ENCODE results near the gene KIF16B. TPM values are rescaled to one million over a fixed set of nuclear protein-coding genes. Genes with fewer than 3 reads are reported as not detected.

The KIF16B gene
- total RNA-seq, 2 donors from 2014 or later, result 6.9 to 9.8 TPM

DNA sequence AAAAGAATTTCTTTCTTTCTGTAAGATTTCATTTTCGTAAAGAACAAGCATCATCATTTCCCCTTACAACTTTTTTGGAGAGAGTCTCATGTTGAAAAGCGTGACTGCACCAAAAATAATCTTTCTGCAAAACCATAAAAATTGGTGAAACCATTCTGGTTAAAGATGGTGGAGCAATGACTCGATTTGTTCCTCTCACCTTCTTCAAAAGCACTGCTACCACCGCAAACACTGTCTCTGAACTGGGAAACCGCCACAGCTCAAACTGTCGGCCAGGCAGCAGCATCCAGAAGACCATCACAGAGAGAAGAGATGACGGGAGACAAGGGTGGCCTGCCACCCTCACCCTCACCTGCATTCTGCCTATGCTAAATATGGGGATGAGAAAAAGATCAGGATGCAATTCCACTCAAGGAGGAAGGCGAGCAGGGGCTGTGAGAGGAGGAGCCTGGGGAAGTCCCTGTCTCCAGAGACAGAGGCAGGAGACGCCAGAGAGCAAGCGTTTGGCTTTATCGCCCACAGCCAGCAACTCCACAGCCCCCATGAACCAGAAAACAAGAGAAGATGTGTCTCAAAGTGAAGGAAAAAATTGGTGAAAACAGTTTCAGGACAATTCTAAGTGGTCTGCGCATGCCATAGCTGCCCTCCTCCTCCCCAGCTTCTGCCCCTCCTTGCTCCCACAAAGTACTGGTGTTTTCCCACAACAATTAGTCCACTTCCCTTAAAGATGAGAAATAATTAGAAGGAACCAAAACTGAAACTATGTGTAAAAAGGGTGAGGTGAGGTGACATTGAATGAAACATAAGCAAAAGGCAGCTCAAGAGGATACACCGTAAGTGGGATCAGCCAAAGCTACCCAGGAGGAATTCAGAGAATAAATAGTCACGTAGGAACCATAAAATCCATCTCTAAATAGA lies 255.5 kb downstream of the KIF16B start:
- Mint-ChIP-seq H3K27me3 (no peaks in the 10 kb centered on the region), H3K4me3 (no peak overlapping the region), H3K9me3 (no peaks in the 10 kb centered on the region), H3K36me3 (ENCODE audit: low read depth) (peaks cover 24% of the 10 kb centered on the region), H3K27ac (no peak overlapping the region), H3K4me1 (no peaks in the 10 kb centered on the region)
- ATAC-seq (replicated peaks), result no peak

GRCh38 chr20:16316513-16316912 lies 256.7 kb downstream of the KIF16B start:
- H3K36me3 Mint-ChIP-seq (ENCODE audit: low read depth), result peaks cover 32% of the 10 kb centered on the region
- no peaks in the 10 kb centered on the region for H3K4me1 Mint-ChIP-seq
- H3K9me3 Mint-ChIP-seq, result no peaks in the 10 kb centered on the region
- no peak overlapping the region for H3K4me3 Mint-ChIP-seq
- ATAC-seq (replicated peaks), result no peak
- no peak overlapping the region for H3K27ac Mint-ChIP-seq
- H3K27me3 Mint-ChIP-seq, result no peaks in the 10 kb centered on the region

- Mint-ChIP-seq H3K4me1 (no peaks in the 10 kb centered on the region), H3K36me3 (ENCODE audit: low read depth) (peaks cover 48% of the 10 kb centered on the region), H3K27ac (no peak overlapping the region), H3K9me3 (no peaks in the 10 kb centered on the region), H3K4me3 (no peak overlapping the region), H3K27me3 (no peaks in the 10 kb centered on the region)
- ATAC-seq (replicated peaks), result no peak
Observed at GRCh38 chr20:16314748-16315159, 258.5 kb downstream of the KIF16B start.

DNA sequence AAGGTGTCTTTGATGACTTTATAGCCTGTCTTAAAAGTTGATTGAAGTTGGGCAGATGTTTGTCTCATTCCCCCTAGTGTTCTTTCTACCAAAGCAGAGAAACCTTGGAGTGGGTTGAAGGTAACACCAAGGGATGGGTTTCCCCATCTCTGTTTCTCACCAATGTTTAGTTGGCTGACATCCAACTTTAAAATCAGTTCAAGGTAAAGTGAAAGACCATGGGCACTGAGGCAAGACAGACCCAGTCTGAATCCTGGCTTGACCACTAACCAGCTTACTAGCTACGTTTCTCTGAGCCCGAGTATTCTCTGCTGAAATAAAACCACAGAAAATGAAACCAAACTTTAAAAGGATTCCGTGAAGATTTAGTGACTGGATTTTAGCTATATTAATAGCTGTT lies 258.9 kb downstream of the KIF16B start:
- H3K36me3 Mint-ChIP-seq (ENCODE audit: low read depth), result peaks cover 52% of the 10 kb centered on the region
- no peak overlapping the region for H3K27ac Mint-ChIP-seq

GRCh38 chr20:16313917-16314316 lies 259.3 kb downstream of the KIF16B start:
- H3K36me3 Mint-ChIP-seq (ENCODE audit: low read depth), result peaks cover 52% of the 10 kb centered on the region
- no peaks in the 10 kb centered on the region for H3K4me1 Mint-ChIP-seq
- no peak overlapping the region for H3K4me3 Mint-ChIP-seq
- no peak for ATAC-seq (replicated peaks)
- H3K27ac Mint-ChIP-seq, result no peak overlapping the region
- no peaks in the 10 kb centered on the region for H3K9me3 Mint-ChIP-seq
- no peaks in the 10 kb centered on the region for H3K27me3 Mint-ChIP-seq

More for the DNA sequence above, 258.9 kb downstream of the KIF16B start:
- no peaks in the 10 kb centered on the region for H3K27me3 Mint-ChIP-seq
- no peak for ATAC-seq (replicated peaks)
- no peaks in the 10 kb centered on the region for H3K9me3 Mint-ChIP-seq
- no peaks in the 10 kb centered on the region for H3K4me1 Mint-ChIP-seq
- H3K4me3 Mint-ChIP-seq, result no peak overlapping the region

- Mint-ChIP-seq H3K36me3 (ENCODE audit: low read depth) (peaks cover 49% of the 10 kb centered on the region), H3K27me3 (no peaks in the 10 kb centered on the region), H3K27ac (no peak overlapping the region)
Observed at GRCh38 chr20:16312998-16313397, 260.2 kb downstream of the KIF16B start.

GRCh38 chr20:16311756-16312155 lies 261.5 kb downstream of the KIF16B start:
- H3K4me3 Mint-ChIP-seq, result no peak overlapping the region
- peaks cover 42% of the 10 kb centered on the region for H3K36me3 Mint-ChIP-seq (ENCODE audit: low read depth)
- H3K4me1 Mint-ChIP-seq, result no peaks in the 10 kb centered on the region
- no peak overlapping the region for H3K27ac Mint-ChIP-seq
- peaks cover under 1% of the 10 kb centered on the region for H3K9me3 Mint-ChIP-seq
- no peak for ATAC-seq (replicated peaks)
- H3K27me3 Mint-ChIP-seq, result no peaks in the 10 kb centered on the region

More at GRCh38 chr20:16312998-16313397, 260.2 kb downstream of the KIF16B start:
- no peak overlapping the region for H3K4me3 Mint-ChIP-seq
- ATAC-seq (replicated peaks), result no peak
- H3K9me3 Mint-ChIP-seq, result no peaks in the 10 kb centered on the region
- H3K4me1 Mint-ChIP-seq, result no peaks in the 10 kb centered on the region

DNA sequence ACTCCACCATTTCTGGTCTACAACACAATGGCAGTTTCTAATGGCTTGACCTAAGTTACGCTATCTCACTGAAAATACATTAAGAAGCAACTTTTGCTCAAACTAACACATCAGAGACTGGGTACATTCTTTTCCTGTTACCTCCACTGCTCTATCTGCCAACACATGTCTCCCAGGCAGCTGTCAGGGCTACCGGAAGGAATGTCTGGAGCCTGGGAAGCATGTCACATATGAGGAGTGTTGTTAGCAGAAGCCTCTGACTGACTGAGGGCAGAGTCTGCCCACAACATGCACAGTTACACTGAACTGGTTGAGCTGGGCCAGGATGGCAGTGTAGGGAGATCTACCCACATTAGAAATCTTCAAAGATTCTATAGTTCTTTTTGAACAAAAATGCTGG lies 264.5 kb downstream of the KIF16B start:
- Mint-ChIP-seq H3K9me3 (peaks cover 10% of the 10 kb centered on the region), H3K36me3 (ENCODE audit: low read depth) (peaks cover 51% of the 10 kb centered on the region), H3K4me1 (no peaks in the 10 kb centered on the region), H3K27ac (no peak overlapping the region), H3K27me3 (no peaks in the 10 kb centered on the region), H3K4me3 (no peak overlapping the region)
- ATAC-seq (replicated peaks), result no peak

GRCh38 chr20:16302818-16303217 lies 270.4 kb downstream of the KIF16B start:
- H3K36me3 Mint-ChIP-seq (ENCODE audit: low read depth), result peaks cover 38% of the 10 kb centered on the region
- no peaks in the 10 kb centered on the region for H3K27me3 Mint-ChIP-seq
- H3K27ac Mint-ChIP-seq, result no peak overlapping the region
- H3K4me1 Mint-ChIP-seq, result no peaks in the 10 kb centered on the region
- peaks cover 19% of the 10 kb centered on the region for H3K9me3 Mint-ChIP-seq
- no peak overlapping the region for H3K4me3 Mint-ChIP-seq
- no peak for ATAC-seq (replicated peaks)

DNA sequence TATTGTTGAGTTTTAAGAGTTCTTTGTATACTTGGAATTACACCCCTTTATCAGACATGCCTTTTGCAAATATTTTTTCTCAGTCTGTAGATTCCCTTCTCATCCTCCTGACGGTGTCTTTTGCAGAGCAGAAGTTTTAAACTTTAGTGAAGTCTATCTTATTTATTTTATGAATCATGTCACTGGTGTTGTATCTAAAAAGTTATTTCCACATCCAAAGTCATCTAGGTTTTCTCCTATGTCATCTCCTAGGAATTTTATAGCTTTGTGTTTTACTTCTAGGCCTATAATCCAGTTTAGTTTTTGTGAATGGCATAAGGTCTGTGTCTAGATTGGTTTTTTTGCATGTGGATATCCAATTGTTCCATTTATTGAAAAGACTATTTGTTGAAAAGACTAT lies 271.3 kb downstream of the KIF16B start:
- no peak overlapping the region for H3K27ac Mint-ChIP-seq
- H3K9me3 Mint-ChIP-seq, result peaks cover 19% of the 10 kb centered on the region
- H3K36me3 Mint-ChIP-seq (ENCODE audit: low read depth), result peaks cover 40% of the 10 kb centered on the region
- H3K4me1 Mint-ChIP-seq, result no peaks in the 10 kb centered on the region
- H3K27me3 Mint-ChIP-seq, result no peaks in the 10 kb centered on the region
- H3K4me3 Mint-ChIP-seq, result no peak overlapping the region
- no peak for ATAC-seq (replicated peaks)

GRCh38 chr20:16299897-16300296 lies 273.4 kb downstream of the KIF16B start:
- peaks cover 25% of the 10 kb centered on the region for H3K36me3 Mint-ChIP-seq (ENCODE audit: low read depth)
- H3K9me3 Mint-ChIP-seq, result peaks cover 9% of the 10 kb centered on the region
- no peak overlapping the region for H3K27ac Mint-ChIP-seq
- no peaks in the 10 kb centered on the region for H3K27me3 Mint-ChIP-seq
- no peak overlapping the region for H3K4me3 Mint-ChIP-seq
- H3K4me1 Mint-ChIP-seq, result no peaks in the 10 kb centered on the region
- no peak for ATAC-seq (replicated peaks)

GRCh38 chr20:16296931-16297330 lies 276.3 kb downstream of the KIF16B start:
- H3K4me1 Mint-ChIP-seq, result no peaks in the 10 kb centered on the region
- H3K9me3 Mint-ChIP-seq, result no peaks in the 10 kb centered on the region
- H3K36me3 Mint-ChIP-seq (ENCODE audit: low read depth), result peaks cover 7% of the 10 kb centered on the region
- no peak overlapping the region for H3K4me3 Mint-ChIP-seq
- H3K27ac Mint-ChIP-seq, result no peak overlapping the region
- ATAC-seq (replicated peaks), result no peak
- H3K27me3 Mint-ChIP-seq, result no peaks in the 10 kb centered on the region

GRCh38 chr20:16295534-16295933 lies 277.7 kb downstream of the KIF16B start:
- no peaks in the 10 kb centered on the region for H3K27me3 Mint-ChIP-seq
- H3K4me1 Mint-ChIP-seq, result no peaks in the 10 kb centered on the region
- no peak overlapping the region for H3K27ac Mint-ChIP-seq
- no peaks in the 10 kb centered on the region for H3K9me3 Mint-ChIP-seq
- ATAC-seq (replicated peaks), result no peak
- H3K36me3 Mint-ChIP-seq (ENCODE audit: low read depth), result peaks cover 9% of the 10 kb centered on the region
- no peak overlapping the region for H3K4me3 Mint-ChIP-seq

GRCh38 chr20:16293590-16293989 lies 279.7 kb downstream of the KIF16B start:
- H3K9me3 Mint-ChIP-seq, result peaks cover 3% of the 10 kb centered on the region
- no peak overlapping the region for H3K4me3 Mint-ChIP-seq
- no peaks in the 10 kb centered on the region for H3K27me3 Mint-ChIP-seq
- H3K27ac Mint-ChIP-seq, result no peak overlapping the region
- peaks cover 17% of the 10 kb centered on the region for H3K36me3 Mint-ChIP-seq (ENCODE audit: low read depth)
- H3K4me1 Mint-ChIP-seq, result no peaks in the 10 kb centered on the region
- ATAC-seq (replicated peaks), result no peak

DNA sequence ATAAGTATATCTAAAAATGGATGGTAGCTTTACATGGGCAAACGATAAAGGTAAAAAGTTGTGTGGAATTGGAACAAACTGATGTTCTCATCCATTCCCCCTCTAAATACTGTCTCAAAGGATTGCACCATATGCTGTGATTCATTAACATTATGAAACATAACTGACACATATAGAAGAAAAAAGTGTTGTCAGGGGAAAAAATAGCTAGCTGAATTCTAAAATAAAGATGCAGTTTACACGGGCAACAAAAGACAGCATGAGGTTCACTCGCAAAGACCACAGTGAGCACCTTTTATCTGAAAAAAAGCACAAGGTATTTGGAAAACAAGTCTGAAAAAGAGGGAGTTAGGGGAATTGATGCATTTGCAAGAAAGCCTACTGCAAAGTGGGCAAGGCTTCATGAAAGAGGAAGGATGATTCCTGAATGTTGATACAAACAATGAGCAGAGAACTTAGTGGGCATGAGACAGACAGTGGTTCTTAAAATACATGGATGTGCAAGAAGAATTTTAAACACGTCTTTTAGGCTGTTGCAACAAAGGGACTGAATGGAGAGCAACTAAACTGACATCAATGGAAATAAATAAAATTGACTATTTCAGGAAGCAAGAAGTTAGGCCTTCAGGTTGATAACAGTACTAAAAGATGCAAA lies 280.9 kb downstream of the KIF16B start:
- H3K9me3 Mint-ChIP-seq, result peaks cover 3% of the 10 kb centered on the region

More for the DNA sequence above, 280.9 kb downstream of the KIF16B start:
- Mint-ChIP-seq H3K4me3 (no peak overlapping the region), H3K27ac (no peak overlapping the region), H3K4me1 (no peaks in the 10 kb centered on the region), H3K27me3 (no peaks in the 10 kb centered on the region), H3K36me3 (ENCODE audit: low read depth) (peaks cover 10% of the 10 kb centered on the region)
- ATAC-seq (replicated peaks), result no peak

Measured in activated T-helper 17 cell treated with anti-CD3 and anti-CD28 coated beads, Interleukin-2, amount 50 U/mL, for 72 hours (primary cell).